ENCODE measurements around the gene IMMP2L. TPM values are rescaled to one million over a fixed set of nuclear protein-coding genes. Genes with fewer than 3 reads are reported as not detected.
"Not testable (repeated sequence)": the region's sequence is repeated elsewhere in the genome, so short reads cannot be mapped to it uniquely, and the experiment has no call there.

Gene IMMP2L
- total and polyA plus RNA-seq, 4 donors: 24.3 to 32.9 (median 26.8) TPM

- WGBS, 2 donors: 62% methylated on average over 3 of the region's 3 CpGs
- Histone ChIP-seq H3K4me3 (ENCODE audit: low read length in 2 of 2) (no peak overlapping the region), H3K36me3 (ENCODE audit: control insufficient read depth in 1 of 2, insufficient read depth in 2 of 2, low read length in 1 of 2) (no peaks in the 10 kb centered on the region), H3K27ac (ENCODE audit: low read depth in 1 of 2, low read length in 2 of 2) (no peak overlapping the region), H3K27me3 (ENCODE audit: control insufficient read depth in 1 of 2, insufficient read depth in 2 of 2, low read length in 1 of 2) (no peaks in the 10 kb centered on the region), H3K9me3 (ENCODE audit: control insufficient read depth, low read length) (no peaks in the 10 kb centered on the region), H3K4me1 (ENCODE audit: control insufficient read depth in 1 of 2, insufficient read depth in 2 of 2, low read length in 2 of 2) (no peaks in the 10 kb centered on the region)
- ATAC-seq (ENCODE audit: low FRiP score) (no peak), DNase-seq (no peak)
- intact Hi-C loops (cut with DNase I): no loop called here
These were observed 25.8 kb upstream of the IMMP2L start for GRCh38 chr7:111588065-111588433.

GRCh38 chr7:111587410-111588064 is 25.2 kb upstream of the IMMP2L start:
- ATAC-seq (ENCODE audit: low FRiP score) (no peak), DNase-seq (no peak)
- Histone ChIP-seq H3K4me1 (ENCODE audit: control insufficient read depth in 1 of 2, insufficient read depth in 2 of 2, low read length in 2 of 2) (no peaks in the 10 kb centered on the region), H3K36me3 (ENCODE audit: control insufficient read depth in 1 of 2, insufficient read depth in 2 of 2, low read length in 1 of 2) (no peaks in the 10 kb centered on the region), H3K27me3 (ENCODE audit: control insufficient read depth in 1 of 2, insufficient read depth in 2 of 2, low read length in 1 of 2) (no peaks in the 10 kb centered on the region), H3K27ac (ENCODE audit: low read depth in 1 of 2, low read length in 2 of 2) (no peak overlapping the region), H3K4me3 (ENCODE audit: low read length in 2 of 2) (no peak overlapping the region), H3K9me3 (ENCODE audit: control insufficient read depth, low read length) (no peaks in the 10 kb centered on the region)
- intact Hi-C loops (cut with DNase I): no loop called here
- 84% methylated on average over 10 of the region's 10 CpGs for WGBS, 2 donors

GRCh38 chr7:111586711-111587409 is 24.6 kb upstream of the IMMP2L start:
- Histone ChIP-seq H3K27me3 (ENCODE audit: control insufficient read depth in 1 of 2, insufficient read depth in 2 of 2, low read length in 1 of 2) (no peaks in the 10 kb centered on the region), H3K36me3 (ENCODE audit: control insufficient read depth in 1 of 2, insufficient read depth in 2 of 2, low read length in 1 of 2) (no peaks in the 10 kb centered on the region), H3K9me3 (ENCODE audit: control insufficient read depth, low read length) (peaks cover under 1% of the 10 kb centered on the region), H3K4me3 (ENCODE audit: low read length in 2 of 2) (no peak overlapping the region), H3K4me1 (ENCODE audit: control insufficient read depth in 1 of 2, insufficient read depth in 2 of 2, low read length in 2 of 2) (no peaks in the 10 kb centered on the region), H3K27ac (ENCODE audit: low read depth in 1 of 2, low read length in 2 of 2) (no peak overlapping the region)
- 61 to 62% methylated on average over 4 of the region's 4 CpGs for WGBS, 2 donors
- no peak for ATAC-seq (ENCODE audit: low FRiP score)
- intact Hi-C loops (cut with DNase I): no loop called here
- no peak for DNase-seq

- ATAC-seq (ENCODE audit: low FRiP score); DNase-seq: not testable (repeated sequence)
- WGBS, 2 donors: 94 to 96% methylated on average over 22 to 40 of the region's 40 CpGs
These were observed 19.6 kb upstream of the IMMP2L start for GRCh38 chr7:111581784-111582488.

GRCh38 chr7:111581207-111581606 is 18.9 kb upstream of the IMMP2L start:
- intact Hi-C loops (cut with DNase I); H3K4me1 ChIP-seq (ENCODE audit: control insufficient read depth in 1 of 2, insufficient read depth in 2 of 2, low read length in 2 of 2); H3K27me3 ChIP-seq (ENCODE audit: control insufficient read depth in 1 of 2, insufficient read depth in 2 of 2, low read length in 1 of 2); H3K36me3 ChIP-seq (ENCODE audit: control insufficient read depth in 1 of 2, insufficient read depth in 2 of 2, low read length in 1 of 2); H3K9me3 ChIP-seq (ENCODE audit: control insufficient read depth, low read length); H3K4me3 ChIP-seq (ENCODE audit: low read length in 2 of 2); H3K27ac ChIP-seq (ENCODE audit: low read depth in 1 of 2, low read length in 2 of 2); ATAC-seq (ENCODE audit: low FRiP score); DNase-seq: not testable (repeated sequence)
- WGBS, 2 donors: 82% methylated on average over 6 to 7 of the region's 7 CpGs

More at GRCh38 chr7:111581784-111582488, 19.6 kb upstream of the IMMP2L start:
- H3K4me3 ChIP-seq (ENCODE audit: low read length in 2 of 2); H3K27me3 ChIP-seq (ENCODE audit: control insufficient read depth in 1 of 2, insufficient read depth in 2 of 2, low read length in 1 of 2); H3K9me3 ChIP-seq (ENCODE audit: control insufficient read depth, low read length); H3K4me1 ChIP-seq (ENCODE audit: control insufficient read depth in 1 of 2, insufficient read depth in 2 of 2, low read length in 2 of 2); H3K36me3 ChIP-seq (ENCODE audit: control insufficient read depth in 1 of 2, insufficient read depth in 2 of 2, low read length in 1 of 2); intact Hi-C loops (cut with DNase I); H3K27ac ChIP-seq (ENCODE audit: low read depth in 1 of 2, low read length in 2 of 2): not testable (repeated sequence)

- ATAC-seq (ENCODE audit: low FRiP score): no peak
- H3K27me3 ChIP-seq (ENCODE audit: control insufficient read depth in 1 of 2, insufficient read depth in 2 of 2, low read length in 1 of 2): no peaks in the 10 kb centered on the region
- peaks cover 2% of the 10 kb centered on the region for H3K9me3 ChIP-seq (ENCODE audit: control insufficient read depth, low read length)
- H3K4me3 ChIP-seq (ENCODE audit: low read length in 2 of 2): no peak overlapping the region
- intact Hi-C loops (cut with DNase I): no loop called here
- H3K36me3 ChIP-seq (ENCODE audit: control insufficient read depth in 1 of 2, insufficient read depth in 2 of 2, low read length in 1 of 2): no peaks in the 10 kb centered on the region
- DNase-seq: no peak
- H3K27ac ChIP-seq (ENCODE audit: low read depth in 1 of 2, low read length in 2 of 2): no peak overlapping the region
- H3K4me1 ChIP-seq (ENCODE audit: control insufficient read depth in 1 of 2, insufficient read depth in 2 of 2, low read length in 2 of 2): no peaks in the 10 kb centered on the region
These were observed 16.5 kb upstream of the IMMP2L start for GRCh38 chr7:111578754-111579153.

GRCh38 chr7:111571720-111572119 is 9.4 kb upstream of the IMMP2L start:
- intact Hi-C loops (cut with DNase I): no loop called here
- H3K27me3 ChIP-seq (ENCODE audit: control insufficient read depth in 1 of 2, insufficient read depth in 2 of 2, low read length in 1 of 2): no peaks in the 10 kb centered on the region
- no peak for DNase-seq
- H3K36me3 ChIP-seq (ENCODE audit: control insufficient read depth in 1 of 2, insufficient read depth in 2 of 2, low read length in 1 of 2): no peaks in the 10 kb centered on the region
- H3K4me1 ChIP-seq (ENCODE audit: control insufficient read depth in 1 of 2, insufficient read depth in 2 of 2, low read length in 2 of 2): no peaks in the 10 kb centered on the region
- ATAC-seq (ENCODE audit: low FRiP score): no peak
- no peak overlapping the region for H3K27ac ChIP-seq (ENCODE audit: low read depth in 1 of 2, low read length in 2 of 2)
- peaks cover 3% of the 10 kb centered on the region for H3K9me3 ChIP-seq (ENCODE audit: control insufficient read depth, low read length)
- H3K4me3 ChIP-seq (ENCODE audit: low read length in 2 of 2): no peak overlapping the region
- 95% methylated on average over 5 of the region's 5 CpGs for WGBS, 2 donors

GRCh38 chr7:111568870-111569462 is 6.7 kb upstream of the IMMP2L start:
- Histone ChIP-seq H3K4me1 (ENCODE audit: control insufficient read depth in 1 of 2, insufficient read depth in 2 of 2, low read length in 2 of 2) (no peaks in the 10 kb centered on the region), H3K27ac (ENCODE audit: low read depth in 1 of 2, low read length in 2 of 2) (no peak overlapping the region), H3K9me3 (ENCODE audit: control insufficient read depth, low read length) (peaks cover 3% of the 10 kb centered on the region), H3K4me3 (ENCODE audit: low read length in 2 of 2) (no peak overlapping the region), H3K27me3 (ENCODE audit: control insufficient read depth in 1 of 2, insufficient read depth in 2 of 2, low read length in 1 of 2) (no peaks in the 10 kb centered on the region), H3K36me3 (ENCODE audit: control insufficient read depth in 1 of 2, insufficient read depth in 2 of 2, low read length in 1 of 2) (no peaks in the 10 kb centered on the region)
- no peak for ATAC-seq (ENCODE audit: low FRiP score)
- WGBS, 2 donors: 97 to 100% methylated on average over 1 of the region's 1 CpG
- intact Hi-C loops (cut with DNase I): loop anchor here in 1 of 2 donors (10.0 kb wide), 1 partner anchor 166 kb away; no protein-coding TSS in a partner anchor
- no peak for DNase-seq
